K562 (cell line): ENCODE measurements around the gene TLCD4. TPM values are rescaled to one million over a fixed set of nuclear protein-coding genes. Genes with fewer than 3 reads are reported as not detected.

ENCODE experiments used
- DDX20 ChIP-seq: fragments of 450-650 bp; IDR thresholded peaks from 2 replicates; pipeline ENCODE4 v1.6.1; 2016; ENCODE audit warnings: missing genetic modification characterization, low read depth, mild to moderate bottlenecking, missing compliant biosample characterization, moderate library complexity
- ETS2 ChIP-seq: IDR thresholded peaks from 2 replicates; pipeline ENCODE4 v1.6.1; 2016; ENCODE audit warnings: borderline replicate concordance, missing genetic modification characterization, mild to moderate bottlenecking, moderate library complexity, missing compliant biosample characterization; ENCODE audit not compliant: poor library complexity, severe bottlenecking
- HCFC1 ChIP-seq: IDR thresholded peaks from 2 replicates; pipeline ENCODE4 v1.6.1; 2012; ENCODE audit warnings: low read depth, low read length, improper control_type of control experiment
- HDAC8 ChIP-seq: fragments of 450-650 bp; IDR thresholded peaks from 2 replicates; pipeline ENCODE4 v1.6.1; 2016; ENCODE audit warnings: mild to moderate bottlenecking, missing genetic modification characterization, moderate library complexity, missing compliant biosample characterization
- HDGF ChIP-seq: fragments of 450-650 bp; IDR thresholded peaks from 2 replicates; pipeline ENCODE4 v1.6.1; 2016
- NFRKB ChIP-seq: fragments of 450-650 bp; IDR thresholded peaks from 2 replicates; pipeline ENCODE4 v1.6.1; 2016; ENCODE audit warnings: low read depth
- SMARCA4 ChIP-seq: fragments of 450-650 bp; IDR thresholded peaks from 2 replicates; pipeline ENCODE4 v1.6.1; 2016
- STAT5A ChIP-seq: IDR thresholded peaks from 2 replicates; pipeline ENCODE4 v1.6.1; 2012; ENCODE audit warnings: low read length, inconsistent platforms, borderline replicate concordance
- ZNF41 ChIP-seq: fragments of 250-450 bp; sonication (Bioruptor Pico); conservative IDR thresholded peaks from 2 replicates; pipeline ENCODE4 v1.4.0; 2020; ENCODE audit warnings: mild to moderate bottlenecking
- polyA plus RNA-seq, 8 experiments: library from polyadenylated mRNA; depleted of rRNA in 4 of 8; stranded (reverse) in 5 of 8; unstranded in 3 of 8; fragments of >200 nt; fragmentation: Nextera tagmentation in 2 of 8; fragmentation: Illumina TruSeq in 1 of 8; extraction: Ambion mirVana in 2 of 8; extraction: Trizol in 1 of 8; gene quantifications; 2 replicates each; pipeline versions ENCODE4 v1.2.1 to v1.2.3, GENCODE V29; 2011 to 2014; ENCODE audit warnings: inconsistent platforms in 1 of 8, missing spikeins in 1 of 8
- total RNA-seq, 7 experiments: library from RNA; depleted of rRNA in 6 of 7; stranded (reverse); fragments of >200 nt in 6 of 7; fragmentation: Illumina TruSeq in 2 of 7; extraction: Trizol in 2 of 7; gene quantifications; 2 replicates each; pipeline versions ENCODE4 v1.2.1 to v1.2.3, GENCODE V29; 2011 to 2021; ENCODE audit warnings: low replicate concordance in 1 of 7
- TF ChIP-seq, protein P1 (sequence below), 2 experiments: fragments of 450-650 bp; IDR thresholded peaks; 2 replicates each; pipeline ENCODE4 v1.6.1; 2018; ENCODE audit warnings: mild to moderate bottlenecking in 2 of 2, low read depth in 1 of 2; ENCODE audit not compliant: partially characterized antibody in 2 of 2
- TF ChIP-seq, protein P2 (sequence below): fragments of 450-650 bp; IDR thresholded peaks from 2 replicates; pipeline ENCODE4 v1.6.1; 2016; ENCODE audit warnings: low read depth, mild to moderate bottlenecking, moderate library complexity
- TF ChIP-seq, protein P3 (sequence below): sonication (generic); formaldehyde crosslinking; IDR thresholded peaks from 2 replicates; pipeline ENCODE4 v1.8.1; 2023; ENCODE audit warnings: mild to moderate bottlenecking, missing genetic modification reagents
- TF ChIP-seq, protein P4 (sequence below): fragments of 450-650 bp; conservative IDR thresholded peaks from 2 replicates; pipeline ENCODE4 v1.6.1; 2016; ENCODE audit warnings: missing genetic modification characterization, low read depth, mild to moderate bottlenecking, missing compliant biosample characterization, moderate library complexity
- TF ChIP-seq, protein P5 (sequence below), 2 experiments: IDR thresholded peaks; 2 replicates each; pipeline ENCODE4 v1.6.1; 2012; ENCODE audit warnings: improper control_type of control experiment in 2 of 2, low read depth in 2 of 2, low read length in 2 of 2, borderline replicate concordance in 1 of 2
- TF ChIP-seq, protein P6 (sequence below): sonication (generic); formaldehyde crosslinking; IDR thresholded peaks from 2 replicates; pipeline ENCODE4 v1.8.1; 2023; ENCODE audit warnings: mild to moderate bottlenecking, missing genetic modification reagents

The TLCD4 gene
- total and polyA plus RNA-seq, 9 of the 15 experiments (the other 6 are each of a cell fraction or from before 2014, with no cell fraction given), result 3.5 to 19.8 (median 7.6) TPM

DNA sequence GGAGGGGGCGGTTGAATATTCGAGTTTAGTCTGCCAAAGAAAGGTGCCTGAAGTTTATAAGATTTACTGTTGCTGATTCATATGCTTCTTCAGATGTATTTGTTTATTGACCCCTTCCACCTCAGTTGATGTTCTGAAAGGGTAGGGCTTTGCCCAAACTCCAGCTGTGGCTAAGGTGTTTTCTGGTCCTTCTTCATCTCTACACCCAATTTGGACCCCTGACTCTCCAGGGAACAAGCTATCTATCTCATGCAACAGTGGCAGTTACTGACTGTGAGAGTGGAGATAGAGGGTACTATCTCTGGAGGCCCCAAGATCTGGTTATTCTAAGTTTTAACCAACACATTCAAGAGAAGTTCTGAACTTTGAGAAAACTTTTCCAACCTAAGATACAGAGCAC lies 31.8 kb upstream of the TLCD4 start (continued):
- TF ChIP-seq, protein P1, sequence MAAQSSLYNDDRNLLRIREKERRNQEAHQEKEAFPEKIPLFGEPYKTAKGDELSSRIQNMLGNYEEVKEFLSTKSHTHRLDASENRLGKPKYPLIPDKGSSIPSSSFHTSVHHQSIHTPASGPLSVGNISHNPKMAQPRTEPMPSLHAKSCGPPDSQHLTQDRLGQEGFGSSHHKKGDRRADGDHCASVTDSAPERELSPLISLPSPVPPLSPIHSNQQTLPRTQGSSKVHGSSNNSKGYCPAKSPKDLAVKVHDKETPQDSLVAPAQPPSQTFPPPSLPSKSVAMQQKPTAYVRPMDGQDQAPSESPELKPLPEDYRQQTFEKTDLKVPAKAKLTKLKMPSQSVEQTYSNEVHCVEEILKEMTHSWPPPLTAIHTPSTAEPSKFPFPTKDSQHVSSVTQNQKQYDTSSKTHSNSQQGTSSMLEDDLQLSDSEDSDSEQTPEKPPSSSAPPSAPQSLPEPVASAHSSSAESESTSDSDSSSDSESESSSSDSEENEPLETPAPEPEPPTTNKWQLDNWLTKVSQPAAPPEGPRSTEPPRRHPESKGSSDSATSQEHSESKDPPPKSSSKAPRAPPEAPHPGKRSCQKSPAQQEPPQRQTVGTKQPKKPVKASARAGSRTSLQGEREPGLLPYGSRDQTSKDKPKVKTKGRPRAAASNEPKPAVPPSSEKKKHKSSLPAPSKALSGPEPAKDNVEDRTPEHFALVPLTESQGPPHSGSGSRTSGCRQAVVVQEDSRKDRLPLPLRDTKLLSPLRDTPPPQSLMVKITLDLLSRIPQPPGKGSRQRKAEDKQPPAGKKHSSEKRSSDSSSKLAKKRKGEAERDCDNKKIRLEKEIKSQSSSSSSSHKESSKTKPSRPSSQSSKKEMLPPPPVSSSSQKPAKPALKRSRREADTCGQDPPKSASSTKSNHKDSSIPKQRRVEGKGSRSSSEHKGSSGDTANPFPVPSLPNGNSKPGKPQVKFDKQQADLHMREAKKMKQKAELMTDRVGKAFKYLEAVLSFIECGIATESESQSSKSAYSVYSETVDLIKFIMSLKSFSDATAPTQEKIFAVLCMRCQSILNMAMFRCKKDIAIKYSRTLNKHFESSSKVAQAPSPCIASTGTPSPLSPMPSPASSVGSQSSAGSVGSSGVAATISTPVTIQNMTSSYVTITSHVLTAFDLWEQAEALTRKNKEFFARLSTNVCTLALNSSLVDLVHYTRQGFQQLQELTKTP (IDR thresholded peaks at IDR 0.05; ENCODE audit: low read depth in 1 of 2, partially characterized antibody in 2 of 2), result no peak
- TF ChIP-seq ZNF41, result no peak
- no peak for TF ChIP-seq ETS2 (tag)
- TF ChIP-seq DDX20 (tag), result no peak
- TF ChIP-seq, protein P2, sequence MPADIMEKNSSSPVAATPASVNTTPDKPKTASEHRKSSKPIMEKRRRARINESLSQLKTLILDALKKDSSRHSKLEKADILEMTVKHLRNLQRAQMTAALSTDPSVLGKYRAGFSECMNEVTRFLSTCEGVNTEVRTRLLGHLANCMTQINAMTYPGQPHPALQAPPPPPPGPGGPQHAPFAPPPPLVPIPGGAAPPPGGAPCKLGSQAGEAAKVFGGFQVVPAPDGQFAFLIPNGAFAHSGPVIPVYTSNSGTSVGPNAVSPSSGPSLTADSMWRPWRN, result no peak
- TF ChIP-seq, protein P3, sequence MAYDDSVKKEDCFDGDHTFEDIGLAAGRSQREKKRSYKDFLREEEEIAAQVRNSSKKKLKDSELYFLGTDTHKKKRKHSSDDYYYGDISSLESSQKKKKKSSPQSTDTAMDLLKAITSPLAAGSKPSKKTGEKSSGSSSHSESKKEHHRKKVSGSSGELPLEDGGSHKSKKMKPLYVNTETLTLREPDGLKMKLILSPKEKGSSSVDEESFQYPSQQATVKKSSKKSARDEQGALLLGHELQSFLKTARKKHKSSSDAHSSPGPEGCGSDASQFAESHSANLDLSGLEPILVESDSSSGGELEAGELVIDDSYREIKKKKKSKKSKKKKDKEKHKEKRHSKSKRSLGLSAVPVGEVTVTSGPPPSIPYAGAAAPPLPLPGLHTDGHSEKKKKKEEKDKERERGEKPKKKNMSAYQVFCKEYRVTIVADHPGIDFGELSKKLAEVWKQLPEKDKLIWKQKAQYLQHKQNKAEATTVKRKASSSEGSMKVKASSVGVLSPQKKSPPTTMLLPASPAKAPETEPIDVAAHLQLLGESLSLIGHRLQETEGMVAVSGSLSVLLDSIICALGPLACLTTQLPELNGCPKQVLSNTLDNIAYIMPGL (CRISPR knock-in tag), result no peak
- TF ChIP-seq HCFC1, result no peak
- no peak for TF ChIP-seq HDGF
- peak; percentile 90 for TF ChIP-seq SMARCA4
- TF ChIP-seq, protein P4, sequence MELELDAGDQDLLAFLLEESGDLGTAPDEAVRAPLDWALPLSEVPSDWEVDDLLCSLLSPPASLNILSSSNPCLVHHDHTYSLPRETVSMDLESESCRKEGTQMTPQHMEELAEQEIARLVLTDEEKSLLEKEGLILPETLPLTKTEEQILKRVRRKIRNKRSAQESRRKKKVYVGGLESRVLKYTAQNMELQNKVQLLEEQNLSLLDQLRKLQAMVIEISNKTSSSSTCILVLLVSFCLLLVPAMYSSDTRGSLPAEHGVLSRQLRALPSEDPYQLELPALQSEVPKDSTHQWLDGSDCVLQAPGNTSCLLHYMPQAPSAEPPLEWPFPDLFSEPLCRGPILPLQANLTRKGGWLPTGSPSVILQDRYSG, result no peak
- peak; percentile 68 for TF ChIP-seq NFRKB
- TF ChIP-seq, protein P5, sequence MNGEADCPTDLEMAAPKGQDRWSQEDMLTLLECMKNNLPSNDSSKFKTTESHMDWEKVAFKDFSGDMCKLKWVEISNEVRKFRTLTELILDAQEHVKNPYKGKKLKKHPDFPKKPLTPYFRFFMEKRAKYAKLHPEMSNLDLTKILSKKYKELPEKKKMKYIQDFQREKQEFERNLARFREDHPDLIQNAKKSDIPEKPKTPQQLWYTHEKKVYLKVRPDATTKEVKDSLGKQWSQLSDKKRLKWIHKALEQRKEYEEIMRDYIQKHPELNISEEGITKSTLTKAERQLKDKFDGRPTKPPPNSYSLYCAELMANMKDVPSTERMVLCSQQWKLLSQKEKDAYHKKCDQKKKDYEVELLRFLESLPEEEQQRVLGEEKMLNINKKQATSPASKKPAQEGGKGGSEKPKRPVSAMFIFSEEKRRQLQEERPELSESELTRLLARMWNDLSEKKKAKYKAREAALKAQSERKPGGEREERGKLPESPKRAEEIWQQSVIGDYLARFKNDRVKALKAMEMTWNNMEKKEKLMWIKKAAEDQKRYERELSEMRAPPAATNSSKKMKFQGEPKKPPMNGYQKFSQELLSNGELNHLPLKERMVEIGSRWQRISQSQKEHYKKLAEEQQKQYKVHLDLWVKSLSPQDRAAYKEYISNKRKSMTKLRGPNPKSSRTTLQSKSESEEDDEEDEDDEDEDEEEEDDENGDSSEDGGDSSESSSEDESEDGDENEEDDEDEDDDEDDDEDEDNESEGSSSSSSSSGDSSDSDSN (IDR thresholded peaks at IDR 0.05; ENCODE audit: borderline replicate concordance in 1 of 2, low read depth in 2 of 2, low read length in 2 of 2), result no peak
- no peak for TF ChIP-seq HDAC8 (tag)
- peak; percentile 82 for TF ChIP-seq STAT5A
- TF ChIP-seq, protein P6, sequence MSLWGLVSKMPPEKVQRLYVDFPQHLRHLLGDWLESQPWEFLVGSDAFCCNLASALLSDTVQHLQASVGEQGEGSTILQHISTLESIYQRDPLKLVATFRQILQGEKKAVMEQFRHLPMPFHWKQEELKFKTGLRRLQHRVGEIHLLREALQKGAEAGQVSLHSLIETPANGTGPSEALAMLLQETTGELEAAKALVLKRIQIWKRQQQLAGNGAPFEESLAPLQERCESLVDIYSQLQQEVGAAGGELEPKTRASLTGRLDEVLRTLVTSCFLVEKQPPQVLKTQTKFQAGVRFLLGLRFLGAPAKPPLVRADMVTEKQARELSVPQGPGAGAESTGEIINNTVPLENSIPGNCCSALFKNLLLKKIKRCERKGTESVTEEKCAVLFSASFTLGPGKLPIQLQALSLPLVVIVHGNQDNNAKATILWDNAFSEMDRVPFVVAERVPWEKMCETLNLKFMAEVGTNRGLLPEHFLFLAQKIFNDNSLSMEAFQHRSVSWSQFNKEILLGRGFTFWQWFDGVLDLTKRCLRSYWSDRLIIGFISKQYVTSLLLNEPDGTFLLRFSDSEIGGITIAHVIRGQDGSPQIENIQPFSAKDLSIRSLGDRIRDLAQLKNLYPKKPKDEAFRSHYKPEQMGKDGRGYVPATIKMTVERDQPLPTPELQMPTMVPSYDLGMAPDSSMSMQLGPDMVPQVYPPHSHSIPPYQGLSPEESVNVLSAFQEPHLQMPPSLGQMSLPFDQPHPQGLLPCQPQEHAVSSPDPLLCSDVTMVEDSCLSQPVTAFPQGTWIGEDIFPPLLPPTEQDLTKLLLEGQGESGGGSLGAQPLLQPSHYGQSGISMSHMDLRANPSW, result no peak
